HG03460 (cell line): ENCODE data around the gene TK2.
"Not testable (repeated sequence)": the region's sequence is repeated elsewhere in the genome, so short reads cannot be mapped to it uniquely, and the experiment has no call there.

Experiments used
- ATAC-seq: cut with Tn5 transposase; IDR thresholded peaks from one replicate; pipeline ENCODE4 v1.9.1; 2021; ENCODE audit not compliant: unreplicated experiment

The TK2 gene

DNA sequence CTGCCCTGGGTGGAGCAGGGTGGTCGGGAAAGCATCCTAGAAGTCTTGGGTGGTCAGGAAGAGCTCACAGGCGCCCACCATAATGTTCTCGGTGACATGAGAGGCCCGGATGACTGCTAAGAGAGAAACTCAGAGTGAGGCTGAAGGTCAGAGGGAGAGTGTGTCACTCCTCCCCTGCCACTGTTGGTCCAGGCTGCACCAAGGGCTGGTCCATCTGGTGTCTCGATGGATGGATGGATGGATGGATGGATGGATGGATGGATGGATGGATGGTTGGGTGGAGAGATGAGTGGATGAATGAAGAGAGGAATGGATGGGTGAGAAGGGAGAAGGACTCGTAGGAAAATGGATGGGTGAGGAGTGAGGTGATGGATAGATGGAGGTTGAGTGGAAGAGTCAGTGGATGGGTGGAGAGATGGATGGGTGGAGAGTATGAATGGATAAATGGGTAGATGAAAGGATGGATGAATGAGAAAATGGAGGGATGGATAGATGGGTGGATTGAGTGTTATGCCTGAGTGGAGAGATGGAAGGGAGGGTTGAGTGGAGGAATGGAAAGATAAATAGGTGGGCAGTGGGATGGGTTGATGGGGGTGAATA, 79.9 kb downstream of the TK2 start:
- ATAC-seq, result no peak

- no peak for ATAC-seq
Measured at GRCh38 chr16:66469291-66469946, 80.5 kb downstream of the TK2 start.

DNA sequence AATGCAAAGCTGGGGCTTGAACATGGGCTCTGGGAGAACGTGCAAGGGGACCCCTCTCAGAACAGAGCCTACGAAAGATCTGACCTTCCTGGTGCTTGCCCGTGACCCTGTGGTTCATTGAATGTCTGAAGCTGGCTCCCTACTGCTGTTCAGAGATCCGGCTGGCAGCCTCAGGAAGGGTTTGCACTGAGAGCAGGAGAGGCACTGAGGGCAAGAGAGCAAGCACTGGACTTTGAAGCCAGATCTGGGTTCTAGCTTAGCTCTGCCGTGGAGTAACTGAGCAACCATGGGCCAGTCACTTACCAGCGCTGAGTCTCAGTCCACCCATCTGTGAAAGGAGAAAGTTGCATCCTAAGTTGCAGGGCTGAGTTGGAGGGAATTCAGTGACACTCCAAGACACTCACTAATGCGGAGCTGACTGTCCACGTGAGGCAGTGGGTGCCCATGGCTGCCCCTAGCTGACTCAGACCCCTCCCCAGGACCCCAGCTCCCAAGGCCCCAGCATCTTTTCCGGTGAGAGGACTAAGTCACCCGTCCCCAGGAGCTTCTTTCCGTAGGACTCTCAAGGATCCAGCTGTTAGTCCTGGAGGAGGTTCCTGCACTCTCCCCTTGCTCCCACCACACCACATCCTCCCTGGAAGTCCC, 81.5 kb downstream of the TK2 start:
- no peak for ATAC-seq

- ATAC-seq, result no peak
Measured at GRCh38 chr16:66467611-66468010, 82.3 kb downstream of the TK2 start.

- ATAC-seq, result not testable (repeated sequence)
Measured at GRCh38 chr16:66466636-66467035, 83.3 kb downstream of the TK2 start.

GRCh38 chr16:66465946-66466345, 84.0 kb downstream of the TK2 start:
- not testable (repeated sequence) for ATAC-seq

DNA sequence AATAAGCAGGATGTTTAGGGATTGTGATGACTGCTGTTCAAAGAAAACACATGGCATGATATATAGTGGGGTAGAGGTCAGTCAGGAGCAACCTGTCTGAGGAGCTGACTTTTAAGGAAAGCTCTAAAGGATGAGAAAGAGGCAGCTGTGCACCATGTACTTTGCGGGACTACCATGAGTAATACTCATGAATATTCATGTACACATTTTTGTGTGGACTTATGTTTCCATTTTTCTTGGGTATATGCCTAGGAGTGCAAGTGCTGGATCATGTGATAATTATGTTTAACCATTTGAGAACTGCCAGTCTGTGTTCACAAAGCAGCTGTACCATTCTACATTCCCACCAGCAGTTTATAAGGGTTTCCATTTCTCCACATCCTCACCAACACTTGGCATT, 87.0 kb downstream of the TK2 start:
- ATAC-seq, result no peak

DNA sequence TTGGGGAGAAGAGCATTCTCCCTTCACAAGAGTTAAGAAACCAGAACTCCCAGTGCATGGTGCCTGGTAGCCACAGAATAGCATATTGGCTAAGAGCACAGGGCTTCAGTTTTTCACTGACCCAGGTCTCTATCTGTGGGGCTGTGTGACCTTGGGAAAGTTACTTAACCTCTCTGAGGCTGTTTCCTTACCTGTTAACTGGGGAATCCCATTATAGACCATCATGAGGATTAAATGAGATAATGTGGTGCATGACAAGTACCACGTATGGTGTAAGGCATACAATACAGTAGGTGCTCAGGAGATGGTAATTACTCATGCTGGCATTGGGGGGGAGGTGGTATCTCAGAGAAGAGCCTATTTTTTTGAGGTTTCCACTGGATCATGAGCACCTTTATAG, 89.2 kb downstream of the TK2 start:
- ATAC-seq, result no peak

- no peak for ATAC-seq
Measured at GRCh38 chr16:66459878-66460277, 90.0 kb downstream of the TK2 start.

- no peak for ATAC-seq
Measured at GRCh38 chr16:66458853-66459252, 91.1 kb downstream of the TK2 start.

DNA sequence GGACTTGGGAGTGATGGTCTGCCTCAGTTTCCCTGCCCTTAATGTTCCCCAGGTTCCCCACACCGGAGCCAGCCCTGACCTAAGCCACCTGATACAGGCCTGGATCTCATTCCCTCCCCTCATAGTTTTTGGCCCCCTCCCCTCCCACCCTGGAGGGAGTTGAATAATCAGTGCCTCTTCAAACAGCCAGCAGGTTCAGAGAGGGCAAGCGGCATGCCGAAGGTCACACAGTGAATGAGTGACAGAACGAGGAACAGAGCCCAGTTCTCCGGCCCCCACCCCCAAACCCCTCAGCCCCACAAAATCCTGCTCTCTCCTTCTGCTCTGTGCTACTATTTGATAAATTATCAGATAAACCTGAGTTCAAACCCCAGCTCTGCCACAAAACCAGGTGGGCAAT, 91.6 kb downstream of the TK2 start:
- ATAC-seq, result no peak
